GM12891 (cell line): ENCODE data around the gene NDEL1.

Experiments
- DNase-seq: peaks from one replicate; pipeline ENCODE4 v3.0.0; 2011; ENCODE audit warnings: low spot score; ENCODE audit not compliant: insufficient read length
- FAIRE-seq: peaks from 2 replicates; lab custom pipeline; 2011; peaks lifted over from hg19 to GRCh38; lab: Jason Lieb, UNC
- PAX5 ChIP-seq: IDR thresholded peaks from 2 replicates; pipeline ENCODE4 v1.6.1; 2011; ENCODE audit warnings: low read length, moderate library complexity, mild to moderate bottlenecking; ENCODE audit not compliant: insufficient read depth, severe bottlenecking
- POLR2A ChIP-seq: IDR thresholded peaks from 2 replicates; pipeline ENCODE4 v1.6.1; 2011; ENCODE audit warnings: low read depth, low read length, control low read depth
- POLR2AphosphoS5 ChIP-seq: IDR thresholded peaks from 2 replicates; pipeline ENCODE4 v1.6.1; 2011; ENCODE audit warnings: low read depth, low read length, control low read depth
- POU2F2 ChIP-seq: IDR thresholded peaks from 2 replicates; pipeline ENCODE4 v1.6.1; 2011; ENCODE audit warnings: low read depth, mild to moderate bottlenecking, control low read depth, low read length, moderate library complexity
- SPI1 ChIP-seq: IDR thresholded peaks from 2 replicates; pipeline ENCODE4 v1.6.1; 2011; ENCODE audit warnings: low read depth, low read length, control low read depth
- TAF1 ChIP-seq: IDR thresholded peaks from 2 replicates; pipeline ENCODE4 v1.6.1; 2011; ENCODE audit warnings: low read depth, low read length, control low read depth

NDEL1 gene

GRCh38 chr17:8465759-8466158, 30.1 kb downstream of the NDEL1 start:
- FAIRE-seq = no peak
- DNase-seq = no peak
- TF ChIP-seq TAF1 (no peak), POLR2AphosphoS5 (no peak)

GRCh38 chr17:8466456-8466855, 30.8 kb downstream of the NDEL1 start:
- TF ChIP-seq POLR2AphosphoS5 (no peak), POLR2A (no peak), POU2F2 (no peak), TAF1 (no peak), PAX5 (no peak), SPI1 (no peak)
- no peak for DNase-seq
- FAIRE-seq = no peak

GRCh38 chr17:8466873-8467272, 31.2 kb downstream of the NDEL1 start:
- TF ChIP-seq TAF1 (no peak), PAX5 (no peak), POLR2A (no peak), SPI1 (no peak)
- DNase-seq (no peak), FAIRE-seq (no peak)

GRCh38 chr17:8467527-8467926, 31.8 kb downstream of the NDEL1 start:
- TF ChIP-seq SPI1 = no peak
- no peak for TF ChIP-seq POU2F2
- no peak for TF ChIP-seq POLR2AphosphoS5
- TF ChIP-seq TAF1 = no peak
- no peak for TF ChIP-seq PAX5
- no peak for TF ChIP-seq POLR2A
- FAIRE-seq = no peak
- no peak for DNase-seq

- no peak for FAIRE-seq
- no peak for DNase-seq
- TF ChIP-seq POLR2AphosphoS5 = no peak
- TF ChIP-seq TAF1 = no peak
- TF ChIP-seq POU2F2 = no peak
- TF ChIP-seq SPI1 = no peak
- TF ChIP-seq POLR2A = no peak
- TF ChIP-seq PAX5 = no peak
Observed at GRCh38 chr17:8468127-8468526, 32.4 kb downstream of the NDEL1 start.

- FAIRE-seq = no peak
Observed at GRCh38 chr17:8468980-8469379, 33.3 kb downstream of the NDEL1 start.

GRCh38 chr17:8469964-8470363, 34.3 kb downstream of the NDEL1 start:
- FAIRE-seq = no peak
- TF ChIP-seq POLR2AphosphoS5 = no peak
- TF ChIP-seq POU2F2 = no peak
- TF ChIP-seq TAF1 = no peak
- no peak for TF ChIP-seq SPI1
- no peak for TF ChIP-seq PAX5
- TF ChIP-seq POLR2A = no peak
- DNase-seq = no peak

More at GRCh38 chr17:8468980-8469379, 33.3 kb downstream of the NDEL1 start:
- DNase-seq = no peak
- TF ChIP-seq SPI1 = no peak
- TF ChIP-seq PAX5 = no peak
- no peak for TF ChIP-seq POLR2AphosphoS5

- no peak for FAIRE-seq
- no peak for TF ChIP-seq SPI1
- DNase-seq = no peak
Observed at GRCh38 chr17:8470447-8471047, 34.9 kb downstream of the NDEL1 start.

GRCh38 chr17:8472663-8473062, 37.0 kb downstream of the NDEL1 start:
- DNase-seq = no peak
- TF ChIP-seq SPI1 (no peak), TAF1 (no peak), POLR2AphosphoS5 (no peak), PAX5 (no peak), POU2F2 (no peak), POLR2A (no peak)
- no peak for FAIRE-seq

- no peak for FAIRE-seq
- no peak for TF ChIP-seq TAF1
- no peak for TF ChIP-seq POLR2AphosphoS5
- no peak for TF ChIP-seq SPI1
- no peak for TF ChIP-seq POLR2A
- no peak for TF ChIP-seq POU2F2
- TF ChIP-seq PAX5 = no peak
Observed at GRCh38 chr17:8473451-8474192, 37.9 kb downstream of the NDEL1 start.

GRCh38 chr17:8474826-8475225, 39.1 kb downstream of the NDEL1 start:
- DNase-seq (no peak), FAIRE-seq (no peak)
- 0 out of 2 replicates have a peak, but pooled peaks have one; percentile 34 for TF ChIP-seq POLR2AphosphoS5
- TF ChIP-seq POLR2A = no peak; the same call in 1 of the 2 replicates

More at GRCh38 chr17:8473451-8474192, 37.9 kb downstream of the NDEL1 start:
- DNase-seq = no peak
